DMS114 treated with DMSO at 0.1 percent for 48 hours (cell line): Measurements from ENCODE around the gene THSD7A.
"Not testable (repeated sequence)": the region's sequence is repeated elsewhere in the genome, so short reads cannot be mapped to it uniquely, and the experiment has no call there.

Source experiments
- DNase-seq: peaks from one replicate; lab custom pipeline; 2025; ENCODE audit not compliant: unreplicated experiment; lab: John Stamatoyannopoulos, UW

The THSD7A gene

DNA sequence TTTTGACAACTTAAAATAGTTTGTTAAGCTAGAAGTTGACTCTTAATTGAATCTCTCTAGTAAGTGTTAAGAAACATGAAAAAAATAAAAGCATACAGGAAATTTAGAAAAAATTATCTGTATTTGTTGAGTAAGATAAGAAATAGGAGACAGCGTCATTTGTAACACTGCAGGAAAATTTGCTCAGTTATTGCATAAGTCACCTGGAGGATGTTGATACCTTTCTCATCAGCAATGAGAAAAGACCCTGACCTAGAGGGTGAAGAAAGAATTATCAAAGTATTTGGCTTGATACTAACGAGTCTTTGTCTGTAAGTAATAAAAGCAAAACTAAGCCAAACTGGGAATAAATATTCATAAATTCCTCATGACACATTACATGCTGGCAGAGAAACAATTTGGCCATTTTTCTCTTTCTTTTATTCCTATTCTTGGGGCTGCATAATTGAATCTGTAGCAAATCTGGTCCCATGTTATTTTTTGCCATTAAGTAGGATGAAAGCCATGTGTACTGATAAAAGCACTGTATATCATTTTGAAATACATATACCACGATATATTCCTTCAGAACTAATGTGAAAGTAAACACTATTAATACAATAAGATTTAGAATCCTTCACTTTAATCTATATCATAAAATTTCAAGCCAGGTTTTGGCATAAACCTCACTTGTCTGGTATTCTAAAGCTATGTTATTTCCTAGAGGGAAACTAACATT, 362.8 kb downstream of the THSD7A start:
- DNase-seq: no peak

DNA sequence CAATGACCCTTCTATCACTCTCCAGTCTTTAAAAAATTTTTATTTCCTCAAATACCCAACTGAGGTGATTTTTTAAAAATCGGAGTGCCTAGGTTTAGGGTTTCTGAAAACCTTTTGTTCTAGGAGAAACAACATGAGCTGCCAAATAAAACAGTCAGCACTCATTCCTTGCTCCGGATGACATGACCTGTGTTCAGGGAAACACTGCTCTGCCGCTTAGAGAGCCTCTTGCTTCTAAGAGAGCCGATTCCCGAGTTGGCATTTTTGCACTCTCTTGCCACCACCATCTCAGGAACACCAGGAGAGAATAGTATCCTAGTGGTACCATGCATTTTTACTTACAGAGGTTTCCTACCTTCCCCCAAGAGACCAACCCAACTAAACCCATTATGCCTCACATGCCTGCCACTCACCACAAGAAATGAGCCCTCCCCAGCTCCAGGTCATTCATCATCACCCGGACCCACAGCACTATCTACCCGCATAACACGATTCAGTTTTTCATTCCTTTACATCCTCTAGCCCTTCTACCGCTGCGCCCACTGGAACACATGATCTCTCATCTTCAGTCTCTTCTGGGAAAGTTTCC, 365.4 kb downstream of the THSD7A start:
- DNase-seq: no peak

DNA sequence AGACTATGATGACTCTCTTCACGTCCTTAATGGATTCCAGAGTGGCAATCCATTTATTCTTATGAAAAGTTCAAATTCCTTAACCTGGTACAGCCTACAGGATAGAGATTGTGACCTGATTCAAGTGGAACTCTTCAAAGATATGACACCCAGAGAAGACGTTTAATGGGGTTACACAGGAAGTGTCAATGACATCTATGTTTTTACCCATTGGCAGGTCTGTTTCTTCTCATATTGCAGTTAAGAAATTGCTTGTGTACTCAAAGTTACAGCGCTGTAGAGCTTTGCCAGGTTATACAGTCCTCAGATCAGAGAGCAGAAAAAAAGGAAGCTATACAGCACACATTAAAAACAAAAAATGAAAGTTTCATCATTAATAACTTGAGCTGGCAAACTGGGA, 367.4 kb downstream of the THSD7A start:
- DNase-seq: no peak

DNA sequence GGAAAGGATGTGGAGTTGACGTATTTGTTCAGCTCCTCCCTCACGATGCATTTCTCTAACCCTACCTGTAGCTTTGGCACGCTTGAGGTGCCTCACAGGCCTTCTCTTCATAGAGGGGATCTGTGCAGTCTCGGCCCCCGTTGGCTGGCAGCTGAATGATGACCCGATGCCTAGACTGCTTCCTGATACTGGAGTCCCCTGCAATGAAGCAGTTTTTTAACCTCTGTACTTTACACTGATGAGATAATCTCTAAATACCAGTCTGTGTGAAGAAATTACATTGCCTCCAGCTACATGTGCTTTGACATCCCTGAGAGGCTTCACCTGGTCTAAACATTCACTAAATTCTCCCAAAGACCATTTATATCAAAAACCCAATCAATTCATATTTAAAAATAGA, 370.1 kb downstream of the THSD7A start:
- no peak for DNase-seq

DNA sequence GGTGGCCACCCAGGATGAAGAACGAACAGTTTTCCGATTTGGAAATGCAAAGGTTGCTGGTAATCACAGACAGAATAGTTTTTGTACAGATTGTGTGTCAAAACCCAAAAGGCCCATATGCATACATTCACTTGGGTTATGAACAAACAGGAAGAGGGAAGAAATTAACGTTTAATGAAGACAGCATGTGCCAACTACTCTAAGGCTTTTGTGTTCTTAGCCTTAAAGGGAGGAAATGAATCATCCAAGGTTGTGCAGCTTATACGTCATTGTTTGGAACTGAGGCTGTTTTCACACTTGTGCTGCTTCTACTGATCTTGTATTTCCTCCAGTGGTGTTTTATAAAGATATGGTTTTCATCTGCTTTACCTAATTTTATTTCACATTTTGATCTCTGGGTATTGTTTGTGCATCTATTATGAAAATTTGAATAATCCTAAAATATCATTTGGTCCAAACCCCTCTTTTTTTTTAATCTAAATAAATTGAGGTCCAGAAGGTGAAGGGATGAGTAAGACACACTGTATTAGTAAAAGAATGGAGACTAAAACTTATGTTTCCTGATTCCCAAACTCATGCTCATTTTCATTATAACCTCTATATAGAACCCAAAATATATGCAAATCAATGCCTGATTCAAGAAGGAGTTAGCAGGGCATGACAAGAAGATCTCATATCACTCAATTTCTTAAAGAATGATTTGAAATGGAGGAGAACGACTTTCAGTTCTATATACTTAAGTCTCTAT, 373.1 kb downstream of the THSD7A start:
- DNase-seq: no peak

DNA sequence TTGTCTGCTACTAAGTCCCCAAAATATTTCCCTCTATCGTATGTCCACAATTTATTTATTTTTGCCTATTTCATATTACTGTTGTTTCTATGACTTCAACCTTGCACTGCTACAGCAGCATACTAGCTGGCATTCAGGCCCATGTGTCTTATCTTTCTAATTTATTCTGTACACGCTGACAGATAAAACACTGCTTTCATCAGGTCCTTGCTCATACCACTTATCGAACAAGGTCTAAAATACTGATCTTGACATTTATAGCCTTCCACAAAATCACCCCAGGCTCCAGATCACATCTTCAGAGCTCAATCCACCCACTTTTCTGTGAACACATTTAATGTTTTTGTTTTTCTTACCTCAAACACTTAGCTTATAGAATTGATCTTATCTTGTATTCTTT, 374.6 kb downstream of the THSD7A start:
- no peak for DNase-seq

DNA sequence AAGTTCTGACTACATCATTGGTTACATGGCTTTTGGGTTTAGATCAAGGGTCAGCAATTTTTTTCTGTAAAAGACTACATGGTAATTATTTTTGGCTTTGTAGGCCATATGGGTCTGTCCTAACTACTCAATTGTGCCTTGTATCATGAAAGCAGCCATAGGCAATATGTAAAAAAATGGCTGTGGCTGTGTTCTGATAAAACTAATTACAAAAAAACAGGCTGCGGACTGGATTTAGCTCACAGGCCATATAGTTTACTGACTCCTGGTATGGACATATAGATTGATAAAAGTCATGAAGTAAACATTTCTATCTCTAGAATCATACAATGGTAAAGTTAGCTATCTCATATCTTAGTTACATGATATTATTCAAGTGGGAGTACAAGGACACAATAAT, 375.4 kb downstream of the THSD7A start:
- no peak for DNase-seq

DNA sequence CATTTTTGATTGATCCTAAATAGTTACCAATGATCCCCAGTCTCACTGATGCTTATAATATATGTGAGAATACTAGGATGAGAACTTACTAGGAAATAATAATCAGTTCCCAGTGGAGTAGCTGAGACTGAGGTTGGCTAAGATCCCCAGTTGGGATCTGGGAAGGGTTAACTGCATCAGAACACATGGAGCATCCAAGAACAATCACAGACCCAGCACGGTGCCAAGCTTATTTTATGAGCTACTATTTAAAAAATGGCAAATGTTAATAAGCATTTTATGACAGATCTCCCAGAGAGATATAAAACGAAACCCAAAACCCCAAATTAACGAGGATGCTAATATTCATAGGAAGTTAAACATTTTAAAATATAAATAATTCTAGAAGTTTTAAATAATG, 379.5 kb downstream of the THSD7A start:
- no peak for DNase-seq

DNA sequence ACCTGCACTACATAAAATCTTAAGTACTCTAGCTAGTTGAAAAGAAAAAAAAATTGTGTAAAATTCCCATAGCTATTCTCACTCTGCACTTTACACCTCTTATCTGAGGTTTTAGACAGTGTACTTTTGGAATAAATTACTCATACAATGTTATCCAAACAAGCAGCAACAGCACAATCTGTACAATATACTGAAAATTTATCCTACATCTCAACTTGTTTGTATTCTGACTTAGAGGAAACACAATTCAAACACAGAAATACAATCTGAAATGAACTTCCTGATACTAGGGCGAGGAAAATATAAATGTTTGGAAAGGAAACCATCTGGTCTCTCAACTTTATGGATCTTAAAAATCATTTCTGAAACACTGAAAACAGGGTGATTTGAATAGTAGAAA, 381.7 kb downstream of the THSD7A start:
- DNase-seq: no peak

DNA sequence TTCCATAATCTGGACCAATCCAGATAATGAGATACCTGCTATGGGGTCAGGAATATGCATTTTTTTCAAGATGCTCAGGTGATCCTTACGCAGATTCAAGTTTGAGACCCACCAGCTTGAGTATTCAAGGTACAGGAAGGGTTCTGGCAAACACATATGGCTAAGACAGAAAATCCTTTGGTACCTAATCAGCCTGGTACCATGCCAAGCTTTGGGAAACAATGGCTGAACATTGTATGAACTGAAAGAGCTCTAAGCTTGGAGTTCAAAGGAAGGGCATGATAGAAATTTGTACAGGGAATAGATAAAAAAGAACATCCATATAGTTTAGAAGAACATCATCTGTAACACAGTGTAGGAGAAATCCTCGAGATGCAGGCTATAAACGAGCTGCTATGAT, 382.7 kb downstream of the THSD7A start:
- no peak for DNase-seq

DNA sequence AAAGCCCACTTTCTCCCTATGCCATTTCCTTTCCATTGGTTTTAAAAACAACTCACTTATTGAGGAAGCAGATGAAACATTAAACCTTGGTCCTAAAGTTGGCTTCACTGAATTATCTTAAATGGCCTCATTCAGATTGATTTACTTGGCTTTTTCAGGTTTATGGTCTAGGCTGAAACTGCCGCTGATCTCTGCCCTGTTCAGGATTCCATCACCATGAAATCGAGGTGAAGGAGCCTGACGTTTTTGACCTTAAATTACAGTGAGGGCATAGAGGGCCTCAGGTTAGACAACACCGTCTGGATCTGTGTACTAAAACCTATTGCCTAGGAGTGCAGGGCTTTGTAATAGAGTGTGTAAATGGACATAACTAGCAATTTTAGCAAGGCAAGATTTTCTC, 383.7 kb downstream of the THSD7A start:
- no peak for DNase-seq

DNA sequence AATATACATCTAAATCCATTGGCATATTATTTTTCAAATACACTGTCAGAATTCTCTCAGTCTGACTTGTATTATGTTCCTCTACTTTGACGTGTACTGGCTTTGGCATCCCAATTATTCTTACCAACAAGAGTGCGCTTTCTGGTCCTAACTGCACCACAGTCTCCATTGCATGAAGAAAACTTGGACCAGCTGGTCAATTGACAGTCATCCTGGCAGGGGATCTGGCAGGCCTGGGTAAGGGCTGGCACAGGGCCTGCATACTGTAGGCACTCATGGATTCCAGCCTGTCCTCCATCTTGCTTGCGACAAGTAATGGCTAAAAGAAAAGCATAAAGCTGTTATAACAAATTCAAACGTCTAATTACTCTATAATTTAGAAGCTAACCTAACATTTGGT, 384.9 kb downstream of the THSD7A start:
- DNase-seq: no peak

DNA sequence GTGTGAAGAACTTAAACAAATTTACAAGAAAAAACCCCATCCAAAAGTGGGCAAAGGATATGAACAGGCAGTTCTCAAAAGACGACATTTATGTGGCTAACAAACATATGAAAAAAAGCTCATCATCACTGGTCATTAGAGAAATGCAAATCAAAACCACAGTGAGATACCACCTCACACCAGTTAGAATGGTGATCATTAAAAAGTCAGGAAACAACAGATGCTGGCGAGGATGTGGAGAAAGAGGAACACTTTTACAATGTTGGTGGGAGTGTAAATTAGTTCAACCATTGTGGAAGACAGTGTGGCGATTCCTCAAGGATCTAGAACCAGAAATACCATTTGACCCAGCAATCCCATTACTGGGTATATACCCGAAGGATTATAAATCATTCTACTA, 388.1 kb downstream of the THSD7A start:
- not testable (repeated sequence) for DNase-seq

DNA sequence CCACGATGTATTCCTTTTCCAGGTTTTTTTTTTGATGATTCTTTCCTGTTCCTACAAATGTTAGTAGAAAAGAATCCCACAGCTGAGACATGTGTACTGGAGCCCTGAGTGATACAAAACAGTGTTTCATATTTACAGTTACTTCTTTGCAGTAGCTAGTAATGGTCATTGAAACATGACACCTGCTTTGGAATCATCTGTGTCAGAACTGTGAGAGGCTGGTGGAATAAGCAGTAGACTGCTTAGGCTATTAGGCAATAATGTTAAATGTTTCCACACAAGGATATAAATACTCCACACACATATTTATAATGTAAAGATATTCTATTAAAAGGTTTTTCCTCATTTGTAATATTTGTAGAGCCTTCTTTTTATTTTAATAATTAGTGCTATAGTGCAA, 394.0 kb downstream of the THSD7A start:
- DNase-seq: no peak

DNA sequence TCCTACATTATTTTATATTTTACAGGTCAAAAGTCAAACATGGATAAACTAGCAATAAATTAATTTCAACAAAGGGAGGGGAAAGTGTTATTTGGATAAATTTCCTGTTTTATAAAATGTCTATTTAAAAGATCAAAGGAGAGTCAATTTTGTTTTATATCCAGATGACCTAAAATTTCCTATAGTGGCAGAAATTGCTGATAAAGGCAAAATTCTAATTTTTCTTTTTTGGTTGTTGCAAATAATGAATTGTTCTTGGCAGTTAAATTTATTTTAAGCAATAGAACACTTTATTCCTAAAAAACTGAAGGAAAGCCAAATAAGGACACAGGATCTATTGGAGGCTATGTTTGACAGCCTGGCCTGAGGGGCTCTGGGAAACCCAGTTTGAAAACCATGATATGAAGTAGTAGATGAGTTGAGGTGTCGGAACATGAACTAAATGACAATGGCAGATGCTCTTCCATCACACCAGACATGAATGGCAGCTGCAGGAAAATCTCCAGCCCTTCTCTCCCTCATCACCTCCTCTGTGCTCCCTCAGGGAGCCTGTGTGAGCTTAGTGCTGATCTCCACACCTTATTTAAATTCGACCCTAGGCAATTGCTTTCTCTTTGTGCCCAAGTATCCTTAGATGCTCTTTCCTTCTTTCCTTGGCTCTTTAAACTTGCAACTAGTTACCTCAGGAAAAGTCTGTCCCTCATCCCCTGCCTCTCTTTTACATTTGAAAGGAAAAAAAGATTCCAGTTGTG, 395.0 kb downstream of the THSD7A start:
- no peak for DNase-seq

DNA sequence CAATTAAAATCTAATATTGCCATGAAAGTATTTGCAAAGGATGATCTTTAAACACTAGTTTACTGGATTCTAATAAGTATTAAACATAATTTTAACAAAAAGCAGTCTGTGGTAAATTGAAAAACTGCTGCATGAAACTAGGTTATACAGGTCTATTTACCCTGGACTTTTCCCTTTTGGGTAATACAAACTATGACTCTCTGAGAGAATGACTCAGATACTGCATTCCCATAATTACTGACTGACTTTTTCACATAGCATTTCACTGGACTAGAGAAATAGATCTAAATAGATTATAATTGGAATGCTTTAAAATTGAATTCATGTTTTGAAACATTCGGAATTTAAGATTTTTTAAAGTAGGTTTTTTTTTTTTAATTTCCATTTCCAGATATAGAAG, 395.7 kb downstream of the THSD7A start:
- DNase-seq: no peak

DNA sequence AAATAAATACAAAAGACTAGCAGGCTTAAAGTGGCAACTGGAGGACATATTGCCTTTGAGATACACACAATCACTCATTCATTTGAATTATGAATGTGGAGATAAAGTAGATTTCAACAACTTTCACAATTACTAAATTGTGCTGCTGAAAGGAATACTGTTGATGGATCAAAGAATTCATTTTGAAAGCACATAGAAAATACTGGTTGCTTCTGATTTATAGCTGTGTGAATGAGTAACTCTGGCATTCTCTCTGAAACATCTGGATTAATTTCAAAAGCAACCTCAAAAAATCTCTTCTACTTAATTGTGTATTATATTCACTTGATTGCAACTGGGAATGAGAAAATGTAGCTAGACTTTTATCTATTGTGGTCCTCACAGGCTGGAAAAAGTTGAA, 397.6 kb downstream of the THSD7A start:
- DNase-seq: no peak

DNA sequence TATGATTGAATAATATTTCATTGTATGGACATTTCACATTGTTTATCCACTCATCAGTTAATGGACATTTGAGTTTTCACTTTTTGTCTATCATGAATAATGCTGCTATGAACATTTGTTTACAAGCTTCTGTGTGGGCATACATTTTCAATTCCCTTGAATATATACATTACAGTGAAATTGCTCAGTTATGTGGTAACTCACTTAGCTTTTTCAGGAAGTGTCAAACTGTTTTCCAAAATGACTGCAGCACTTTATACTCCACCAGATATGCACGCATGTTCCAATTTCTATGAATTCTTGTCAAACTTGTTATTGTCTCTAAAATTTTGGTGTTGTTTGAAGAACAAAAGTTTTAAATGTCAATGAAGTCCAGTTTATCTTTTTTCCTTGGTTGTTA, 401.2 kb downstream of the THSD7A start:
- DNase-seq: no peak

DNA sequence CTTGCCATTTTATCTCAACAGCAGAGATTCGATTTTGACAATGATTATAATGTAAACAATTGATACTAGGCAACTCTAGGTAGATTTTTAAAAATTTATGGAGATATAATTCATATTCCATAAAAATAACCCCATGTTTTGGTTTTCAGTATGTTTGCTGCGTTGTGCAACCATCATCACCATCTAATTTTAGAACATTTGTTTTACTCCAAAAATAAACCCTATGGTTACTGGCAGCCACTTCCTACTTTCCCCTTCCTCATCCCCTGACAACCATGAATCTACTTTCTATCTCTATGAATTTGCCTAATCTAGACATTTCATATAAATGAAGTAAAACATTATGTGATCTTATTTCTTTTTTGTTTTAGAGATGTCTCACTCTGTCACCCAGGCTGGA, 401.9 kb downstream of the THSD7A start:
- DNase-seq: no peak

DNA sequence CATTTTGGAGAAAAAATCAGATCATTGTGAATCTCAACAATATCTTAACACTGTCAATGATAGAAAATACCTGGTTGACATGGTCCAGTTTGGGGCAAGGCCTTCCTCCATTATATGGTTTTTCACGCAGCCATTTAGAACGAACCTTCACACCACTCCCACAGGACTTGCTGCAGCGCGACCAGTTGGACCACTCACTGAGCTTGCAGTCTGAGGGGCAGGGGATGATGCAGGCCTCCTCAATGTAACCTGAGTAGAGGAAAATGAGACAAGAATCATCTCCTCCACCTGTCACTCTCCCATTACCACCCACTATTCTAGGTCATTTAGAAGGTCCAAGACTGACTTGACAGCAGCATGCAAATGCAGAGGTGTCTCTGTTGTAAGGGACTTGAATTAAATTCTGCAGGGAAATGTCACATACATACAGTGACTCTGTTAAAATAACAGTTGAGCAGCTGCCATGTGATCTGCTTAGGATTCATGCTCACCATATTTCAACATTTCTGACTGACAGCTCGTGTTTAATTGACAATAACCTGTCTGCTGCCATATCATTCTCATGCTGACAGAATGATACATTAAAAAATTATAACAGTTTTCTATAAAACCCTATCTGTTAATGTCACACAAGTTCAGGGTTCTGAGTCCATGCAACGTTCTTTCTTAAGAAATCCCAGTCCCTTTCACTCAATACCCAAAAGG, 403.0 kb downstream of the THSD7A start:
- DNase-seq: no peak

DNA sequence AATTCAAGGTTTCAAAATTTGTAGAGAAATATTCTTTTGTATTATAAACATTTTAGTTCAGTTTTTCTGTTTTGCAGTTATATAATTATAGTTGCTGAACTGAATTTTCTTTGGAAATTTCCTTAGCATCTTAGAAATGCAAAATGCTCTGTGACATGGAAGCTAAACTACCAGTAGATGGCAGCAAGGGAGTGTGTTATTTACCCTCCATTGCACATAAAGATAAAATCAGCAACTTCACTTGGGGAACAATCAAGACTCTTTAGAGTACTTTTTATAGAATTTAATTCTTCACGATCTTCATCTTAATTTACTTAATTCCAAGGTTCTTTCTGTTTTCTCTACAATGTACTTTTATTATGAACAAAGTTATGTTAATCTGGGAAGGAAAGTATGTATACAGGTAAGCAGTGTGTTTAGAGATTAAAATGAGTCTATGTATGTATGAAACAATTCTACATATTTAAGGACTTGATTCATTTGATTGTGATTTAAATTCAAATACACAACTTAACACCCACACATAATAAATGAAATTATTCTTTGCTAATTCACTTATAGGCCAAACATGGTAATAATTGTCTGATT, 404.2 kb downstream of the THSD7A start:
- peak; percentile 61 for DNase-seq
